ENCODE results near the gene AIFM3.

Gene AIFM3

DNA sequence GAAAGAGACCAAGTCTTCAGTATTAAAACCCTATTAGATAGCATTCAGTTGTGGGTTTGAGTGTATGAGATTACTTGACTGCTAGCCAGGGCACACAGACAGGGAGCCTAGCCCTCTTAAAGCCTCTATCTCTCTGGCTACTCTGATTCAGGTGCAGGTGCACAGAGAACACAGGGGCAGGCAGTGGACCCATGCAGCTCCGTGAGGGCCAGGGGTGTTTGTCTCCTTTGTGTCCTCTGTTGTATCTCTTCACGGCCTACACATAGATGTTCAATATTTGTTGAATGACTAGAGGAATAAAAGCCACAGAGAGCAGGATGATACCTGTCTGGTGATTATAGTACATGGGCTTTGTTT lies 21.5 kb upstream of the AIFM3 start:
- no peak overlapping the region for H3K27ac ChIP-seq
- TF ChIP-seq ZFX (IDR thresholded peaks at IDR 0.05; ENCODE audit: borderline replicate concordance), result no peak
- TF ChIP-seq, protein P1, sequence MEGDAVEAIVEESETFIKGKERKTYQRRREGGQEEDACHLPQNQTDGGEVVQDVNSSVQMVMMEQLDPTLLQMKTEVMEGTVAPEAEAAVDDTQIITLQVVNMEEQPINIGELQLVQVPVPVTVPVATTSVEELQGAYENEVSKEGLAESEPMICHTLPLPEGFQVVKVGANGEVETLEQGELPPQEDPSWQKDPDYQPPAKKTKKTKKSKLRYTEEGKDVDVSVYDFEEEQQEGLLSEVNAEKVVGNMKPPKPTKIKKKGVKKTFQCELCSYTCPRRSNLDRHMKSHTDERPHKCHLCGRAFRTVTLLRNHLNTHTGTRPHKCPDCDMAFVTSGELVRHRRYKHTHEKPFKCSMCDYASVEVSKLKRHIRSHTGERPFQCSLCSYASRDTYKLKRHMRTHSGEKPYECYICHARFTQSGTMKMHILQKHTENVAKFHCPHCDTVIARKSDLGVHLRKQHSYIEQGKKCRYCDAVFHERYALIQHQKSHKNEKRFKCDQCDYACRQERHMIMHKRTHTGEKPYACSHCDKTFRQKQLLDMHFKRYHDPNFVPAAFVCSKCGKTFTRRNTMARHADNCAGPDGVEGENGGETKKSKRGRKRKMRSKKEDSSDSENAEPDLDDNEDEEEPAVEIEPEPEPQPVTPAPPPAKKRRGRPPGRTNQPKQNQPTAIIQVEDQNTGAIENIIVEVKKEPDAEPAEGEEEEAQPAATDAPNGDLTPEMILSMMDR (IDR thresholded peaks at IDR 0.05), result no peak

DNA sequence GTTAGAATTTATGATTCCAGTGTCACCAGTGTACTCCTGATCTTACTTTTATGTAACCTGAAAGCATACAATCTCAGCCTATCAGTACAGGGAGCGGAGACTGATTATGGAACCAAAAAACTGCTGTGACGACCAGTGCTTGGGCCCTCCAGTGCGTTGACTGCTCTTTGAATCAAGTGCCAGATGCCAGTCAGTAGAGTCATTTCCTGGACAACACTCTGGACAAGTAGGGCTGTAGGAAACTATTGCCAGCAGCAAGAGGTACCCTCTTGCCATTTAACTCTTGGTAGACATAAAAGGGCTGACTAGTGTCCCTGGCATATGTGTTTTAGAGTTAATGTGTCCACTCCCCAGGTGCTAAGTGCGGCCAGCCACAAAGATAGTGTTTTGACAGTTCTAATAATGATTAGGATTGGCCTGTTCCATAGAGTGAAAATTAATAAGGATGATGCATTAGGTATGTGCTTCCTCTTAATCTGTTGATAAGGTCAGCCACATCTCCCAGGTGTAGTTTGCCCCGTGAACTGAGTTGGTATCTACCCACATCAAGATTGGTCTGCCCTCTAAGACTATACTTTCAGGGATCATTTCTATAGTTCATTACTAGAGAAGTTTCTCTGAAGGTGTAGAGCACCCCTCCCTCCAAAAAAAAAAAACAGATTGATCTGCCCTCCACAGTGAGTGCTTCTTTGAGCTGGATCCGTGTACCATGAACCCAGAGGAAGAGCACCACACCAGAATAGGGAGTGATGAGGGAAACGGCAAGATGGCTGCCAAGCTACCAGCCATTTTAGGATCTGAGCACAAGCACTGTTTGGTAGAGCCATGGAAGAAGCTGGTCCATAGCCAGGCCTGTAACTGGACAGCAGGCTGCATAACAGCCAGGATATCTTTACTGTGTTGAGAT lies 20.7 kb upstream of the AIFM3 start:
- TF ChIP-seq, protein P1 (IDR thresholded peaks at IDR 0.05), result no peak
- no peak for TF ChIP-seq ZFX (IDR thresholded peaks at IDR 0.05; ENCODE audit: borderline replicate concordance)
- H3K27ac ChIP-seq, result no peak overlapping the region

DNA sequence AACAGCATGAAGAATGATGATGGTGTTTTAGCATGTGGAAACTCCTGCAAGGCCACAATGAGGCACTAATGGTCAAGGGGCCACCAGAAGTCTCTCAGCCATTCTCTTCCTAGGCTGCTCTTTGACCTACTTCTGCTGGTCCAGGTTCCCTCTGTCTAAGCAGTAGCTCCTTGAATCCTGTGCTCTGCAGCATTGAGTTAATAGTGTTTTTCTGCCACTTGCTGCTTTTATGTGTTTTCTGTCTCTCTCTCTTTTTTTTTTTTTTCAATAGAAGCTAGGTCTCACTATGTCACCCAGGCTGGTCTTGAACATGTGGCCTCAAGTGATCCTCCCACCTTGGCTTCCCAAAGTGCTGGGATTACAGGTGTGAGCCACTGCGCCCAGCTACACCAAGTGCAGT lies 20.1 kb upstream of the AIFM3 start:
- TF ChIP-seq ZFX (IDR thresholded peaks at IDR 0.05; ENCODE audit: borderline replicate concordance), result no peak
- TF ChIP-seq, protein P1 (IDR thresholded peaks at IDR 0.05), result no peak
- no peak overlapping the region for H3K27ac ChIP-seq

DNA sequence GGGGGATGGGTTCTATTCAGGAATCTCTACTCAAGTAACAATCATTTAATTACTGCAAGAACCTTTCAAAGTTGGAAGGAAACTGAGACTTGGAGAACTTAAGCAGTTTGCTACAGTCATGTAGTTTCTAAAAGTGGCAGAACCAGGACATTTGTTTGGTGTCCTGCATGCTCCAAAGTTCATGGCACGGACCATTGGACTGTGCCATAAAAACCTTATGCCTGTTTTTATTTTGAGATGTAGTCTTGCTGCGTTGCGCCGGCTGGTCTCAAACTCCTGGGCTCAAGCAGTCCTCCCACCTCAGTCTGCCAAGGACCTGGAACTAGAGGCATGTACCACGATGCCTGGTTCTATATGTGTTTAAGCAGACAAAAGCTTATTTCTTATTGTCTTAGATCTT lies 18.6 kb upstream of the AIFM3 start:
- H3K27ac ChIP-seq, result no peak overlapping the region
- TF ChIP-seq, protein P1 (IDR thresholded peaks at IDR 0.05), result no peak
- TF ChIP-seq ZFX (IDR thresholded peaks at IDR 0.05; ENCODE audit: borderline replicate concordance), result no peak

DNA sequence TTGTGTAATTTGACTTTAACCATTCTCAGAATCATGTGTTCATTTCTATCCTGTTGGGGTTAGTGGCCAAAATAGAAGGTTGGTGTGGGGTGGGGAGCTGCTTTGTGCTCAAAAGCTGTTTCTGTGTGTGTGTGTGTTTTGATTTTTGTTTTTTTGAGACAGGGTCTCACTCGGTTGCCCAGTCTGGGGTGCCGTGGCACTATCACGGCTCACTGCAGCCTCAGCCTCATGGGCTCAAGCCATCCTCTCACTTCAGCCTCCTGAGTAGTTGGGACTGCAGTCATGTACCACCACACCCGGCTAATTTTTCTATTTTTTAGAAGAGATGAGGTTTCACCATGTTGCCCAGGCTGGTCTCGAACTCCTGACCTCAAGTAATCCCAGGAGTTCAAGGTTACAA lies 18.1 kb upstream of the AIFM3 start:
- no peak for TF ChIP-seq ZFX (IDR thresholded peaks at IDR 0.05; ENCODE audit: borderline replicate concordance)
- TF ChIP-seq, protein P1 (IDR thresholded peaks at IDR 0.05), result no peak

DNA sequence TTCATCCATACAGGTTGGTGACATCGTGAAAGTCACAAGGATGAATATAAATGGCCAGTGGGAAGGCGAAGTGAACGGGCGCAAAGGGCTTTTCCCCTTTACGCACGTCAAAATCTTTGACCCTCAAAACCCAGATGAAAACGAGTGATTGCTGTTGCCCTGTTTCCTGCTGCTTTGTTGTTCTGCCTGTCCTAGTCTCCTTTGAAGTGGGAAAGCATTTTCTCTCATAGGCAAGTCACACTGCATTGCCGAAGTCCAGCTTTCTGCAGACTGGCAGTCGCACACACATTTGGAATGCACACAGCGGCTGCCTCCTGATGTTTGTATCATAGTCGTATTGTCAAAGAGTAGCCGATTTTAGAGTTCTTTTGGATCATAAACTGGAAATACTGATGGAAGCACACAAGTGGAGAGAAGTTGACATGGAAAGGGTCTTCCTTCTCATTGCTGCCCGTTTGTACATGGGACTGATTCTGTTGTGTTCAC lies 17.3 kb upstream of the AIFM3 start:
- TF ChIP-seq, protein P1 (IDR thresholded peaks at IDR 0.05), result no peak
- no peak for TF ChIP-seq ZFX (IDR thresholded peaks at IDR 0.05; ENCODE audit: borderline replicate concordance)
- H3K27ac ChIP-seq, result peak overlapping the region; percentile 71

More for the DNA sequence above, 18.1 kb upstream of the AIFM3 start:
- no peak overlapping the region for H3K27ac ChIP-seq
